ENCODE results near the gene TMEM213. TPM values are rescaled to one million over a fixed set of nuclear protein-coding genes. Genes with fewer than 3 reads are reported as not detected.

The TMEM213 gene
- total RNA-seq, result under 1 TPM in 1 of 4 donors, not detected in 3; 0.25 TPM

- peaks cover 12% of the 10 kb centered on the region for H3K27me3 ChIP-seq
- no peaks in the 10 kb centered on the region for H3K9me3 ChIP-seq
- H3K36me3 ChIP-seq, result no peaks in the 10 kb centered on the region
- no peak within 1 kb of the TSS for H3K27ac ChIP-seq
- WGBS, 2 donors (ENCODE audit: low coverage in 1 of 2), result 0 to 29% methylated on average over 1 to 3 of the region's 14 CpGs
- ATAC-seq, result no peak
- no peak within 1 kb of the TSS for H3K4me3 ChIP-seq
- no peaks in the 10 kb centered on the region for H3K4me1 ChIP-seq
- TF ChIP-seq CTCF (IDR thresholded peaks at IDR 0.05) (no peak), EP300 (IDR thresholded peaks at IDR 0.05) (no peak), POLR2AphosphoS5 (IDR thresholded peaks at IDR 0.05) (no peak), POLR2A (IDR thresholded peaks at IDR 0.05) (no peak)
These were observed at the start of gene TMEM213, which contains the start of gene ATP6V0A4 for GRCh38 chr7:138797715-138798320. Gene TMEM213 (plus strand): TSS chr7:138797994. CDS start chr7:138798105, 111 bp downstream. Gene ATP6V0A4 (minus strand): TSS chr7:138798196. CDS start chr7:138771247, 26,949 bp downstream.

- no peaks in the 10 kb centered on the region for H3K9me3 ChIP-seq
- 87 to 90% methylated on average over 6 of the region's 6 CpGs for WGBS, 2 donors (ENCODE audit: low coverage in 1 of 2)
- no peaks in the 10 kb centered on the region for H3K36me3 ChIP-seq
- peaks cover 25% of the 10 kb centered on the region for H3K27me3 ChIP-seq
- no peak overlapping the region for H3K4me3 ChIP-seq
- H3K27ac ChIP-seq, result no peak overlapping the region
- no peak for ATAC-seq
- H3K4me1 ChIP-seq, result no peaks in the 10 kb centered on the region
- TF ChIP-seq POLR2A (IDR thresholded peaks at IDR 0.05) (no peak), CTCF (IDR thresholded peaks at IDR 0.05) (no peak), POLR2AphosphoS5 (IDR thresholded peaks at IDR 0.05) (no peak), EP300 (IDR thresholded peaks at IDR 0.05) (no peak)
These were observed 49.1 kb upstream of the TMEM213 start for GRCh38 chr7:138748666-138749065.

GRCh38 chr7:138749960-138750359 lies 47.8 kb upstream of the TMEM213 start:
- Histone ChIP-seq H3K27me3 (peaks cover 25% of the 10 kb centered on the region), H3K4me1 (no peaks in the 10 kb centered on the region), H3K9me3 (no peaks in the 10 kb centered on the region), H3K36me3 (no peaks in the 10 kb centered on the region), H3K4me3 (no peak overlapping the region), H3K27ac (no peak overlapping the region)
- no peak for ATAC-seq
- WGBS, 2 donors (ENCODE audit: low coverage in 1 of 2), result 56 to 69% methylated on average over 3 of the region's 3 CpGs
- no peak for TF ChIP-seq POLR2A (IDR thresholded peaks at IDR 0.05)
- no peak for TF ChIP-seq CTCF (IDR thresholded peaks at IDR 0.05)
- TF ChIP-seq POLR2AphosphoS5 (IDR thresholded peaks at IDR 0.05), result no peak
- TF ChIP-seq EP300 (IDR thresholded peaks at IDR 0.05), result no peak

GRCh38 chr7:138750473-138750872 lies 47.3 kb upstream of the TMEM213 start:
- TF ChIP-seq POLR2A (IDR thresholded peaks at IDR 0.05) (no peak), CTCF (IDR thresholded peaks at IDR 0.05) (no peak), EP300 (IDR thresholded peaks at IDR 0.05) (no peak), POLR2AphosphoS5 (IDR thresholded peaks at IDR 0.05) (no peak)
- H3K4me3 ChIP-seq, result no peak overlapping the region
- no peaks in the 10 kb centered on the region for H3K36me3 ChIP-seq
- H3K27me3 ChIP-seq, result peaks cover 25% of the 10 kb centered on the region
- ATAC-seq, result no peak
- no peaks in the 10 kb centered on the region for H3K4me1 ChIP-seq
- 100% methylated on average over 1 to 2 of the region's 15 CpGs for WGBS, 2 donors (ENCODE audit: low coverage in 1 of 2)
- H3K27ac ChIP-seq, result no peak overlapping the region
- H3K9me3 ChIP-seq, result no peaks in the 10 kb centered on the region

- Histone ChIP-seq H3K27ac (no peak overlapping the region), H3K27me3 (peaks cover 25% of the 10 kb centered on the region), H3K36me3 (no peaks in the 10 kb centered on the region), H3K9me3 (no peaks in the 10 kb centered on the region), H3K4me3 (no peak overlapping the region), H3K4me1 (no peaks in the 10 kb centered on the region)
- 43 to 51% methylated on average over 5 to 10 of the region's 18 CpGs for WGBS, 2 donors (ENCODE audit: low coverage in 1 of 2)
- TF ChIP-seq CTCF (IDR thresholded peaks at IDR 0.05), result no peak
- no peak for TF ChIP-seq POLR2A (IDR thresholded peaks at IDR 0.05)
- no peak for TF ChIP-seq POLR2AphosphoS5 (IDR thresholded peaks at IDR 0.05)
- no peak for TF ChIP-seq EP300 (IDR thresholded peaks at IDR 0.05)
- no peak for ATAC-seq
These were observed 46.8 kb upstream of the TMEM213 start for GRCh38 chr7:138750901-138751464.

Data from gastroesophageal sphincter (tissue), 4 donors.